ENCODE measurements around the gene ABCA2. TPM values are rescaled to one million over a fixed set of nuclear protein-coding genes. Genes with fewer than 3 reads are reported as not detected.

ABCA2 gene
- total RNA-seq, 1 experiment from 2014 or later: 22.4 TPM

DNA sequence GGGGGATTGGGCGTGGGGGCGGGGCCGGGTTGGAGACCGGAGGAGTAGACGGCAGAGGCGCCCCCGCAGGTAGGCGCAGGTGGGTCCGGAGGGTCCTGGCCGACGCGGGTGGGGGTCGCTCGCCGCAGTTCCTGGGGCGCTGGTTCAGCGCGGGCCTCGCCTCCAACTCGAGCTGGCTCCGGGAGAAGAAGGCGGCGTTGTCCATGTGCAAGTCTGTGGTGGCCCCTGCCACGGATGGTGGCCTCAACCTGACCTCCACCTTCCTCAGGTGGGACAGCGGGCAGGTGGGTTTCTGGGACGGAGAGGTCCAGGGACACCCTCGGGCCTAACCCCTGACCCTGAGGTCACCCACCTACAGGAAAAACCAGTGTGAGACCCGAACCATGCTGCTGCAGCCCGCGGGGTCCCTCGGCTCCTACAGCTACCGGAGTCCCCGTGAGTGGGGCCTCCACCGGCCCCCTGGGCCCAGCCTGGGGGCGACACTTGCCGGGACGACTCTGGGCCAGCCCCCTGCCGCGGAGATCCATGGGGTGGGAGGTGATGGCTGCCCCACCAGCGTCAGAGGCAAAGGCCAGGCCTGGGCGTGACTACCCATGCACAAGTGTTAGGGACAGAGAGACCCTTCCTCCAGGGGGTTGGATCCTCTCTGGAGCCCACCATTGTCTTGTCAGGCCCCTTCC is 49.0 kb downstream of the ABCA2 start:
- Histone ChIP-seq H4K91ac (ENCODE audit: insufficient read length, low read depth, low read length) (no peak overlapping the region), H2BK12ac (ENCODE audit: insufficient read length, low read depth, low read length) (no peak overlapping the region), H2BK120ac (ENCODE audit: low read depth, low read length, poor library complexity, severe bottlenecking) (no peak overlapping the region), H3K9ac (ENCODE audit: extremely low read depth, insufficient read length, low read length) (no peak overlapping the region), H3K23ac (ENCODE audit: insufficient read length, low read depth, low read length) (no peak overlapping the region), H4K5ac (ENCODE audit: insufficient read length, low read depth, low read length) (no peak overlapping the region), H4K20me1 (ENCODE audit: control insufficient read depth, insufficient read depth, insufficient read length) (no peaks in the 10 kb centered on the region), H3K27me3 (ENCODE audit: insufficient read depth, low read length) (no peaks in the 10 kb centered on the region), H3K23me2 (ENCODE audit: insufficient read length, low read depth, low read length, poor library complexity, severe bottlenecking) (peaks cover 9% of the 10 kb centered on the region), H2BK20ac (ENCODE audit: low read depth, low read length, poor library complexity, severe bottlenecking) (no peak overlapping the region), H3K9me3 (ENCODE audit: control insufficient read depth, low read depth, low read length) (no peaks in the 10 kb centered on the region), H2BK15ac (ENCODE audit: low read depth, low read length) (no peak overlapping the region), H4K8ac (replicated peaks; ENCODE audit: insufficient read length, low read depth, low read length) (no peak overlapping the region), H3K14ac (ENCODE audit: insufficient read depth, low read length) (no peak overlapping the region), H3K4me1 (ENCODE audit: insufficient read depth, low read length) (no peaks in the 10 kb centered on the region; the same call in 1 of the 2 replicates), H2AK5ac (ENCODE audit: insufficient read length, low read length) (no peak overlapping the region), H3K4me2 (ENCODE audit: insufficient read depth, insufficient read length, low read length) (no peak overlapping the region), H3K79me2 (ENCODE audit: insufficient read depth, low read length) (no peaks in the 10 kb centered on the region), H3T11ph (ENCODE audit: low read length) (no peak overlapping the region), H3K56ac (ENCODE audit: insufficient read length, low read depth, low read length) (no peak overlapping the region), H3K27ac (ENCODE audit: insufficient read length, low read depth, low read length) (no peak overlapping the region), H3K18ac (ENCODE audit: insufficient read length, low read depth, low read length) (no peak overlapping the region), H3K79me1 (ENCODE audit: insufficient read depth, low read depth, low read length, poor library complexity, severe bottlenecking) (no peaks in the 10 kb centered on the region), H3K4ac (ENCODE audit: low read depth, low read length) (no peak overlapping the region), H2BK5ac (ENCODE audit: insufficient read length, low read length) (no peak overlapping the region), H2AFZ (ENCODE audit: low read length) (no peak overlapping the region)
- Mint-ChIP-seq H3K27ac (no peak overlapping the region), H3K27me3 (ENCODE audit: low read depth) (peaks cover 7% of the 10 kb centered on the region), H3K36me3 (ENCODE audit: insufficient read depth in 1 of 3, low read depth in 3 of 3) (peaks cover 0 to 3% (median 0%) of the 10 kb centered on the region in 3 experiments; a peak in 1 of 7 replicates), H3K9me3 (no peaks in the 10 kb centered on the region), H3K4me1 (peaks cover 2 to 16% of the 10 kb centered on the region in 2 experiments), H3K4me3 (no peak overlapping the region)
- peak; percentile 25; the same call in 1 of the 3 replicates for TF ChIP-seq CTCF (conservative IDR thresholded peaks at IDR 0.05)
- WGBS (ENCODE audit: extremely low coverage, insufficient read length, low lambda C conversion rate): no CpG with 5 or more reads among the region's 41 CpGs
- DNase-seq: no peak

Measured in H9 (cell line).